Natural killer cell (primary cell): ENCODE data around the gene RBMS3. TPM values are rescaled to one million over a fixed set of nuclear protein-coding genes. Genes with fewer than 3 reads are reported as not detected.

Experiments used
- ATAC-seq, 3 donors: fragments of 150-1000 bp in 2 of 3; fragments of 200-7000 bp in 1 of 3; cut with Tn5 transposase; 1 replicate in 1 of 3; 2 replicates in 2 of 3; pipeline ENCODE4 v1.10.0; 2021; ENCODE audit warnings: mild to moderate bottlenecking in 2 of 3, moderate library complexity in 2 of 3
- DNase-seq, 2 donors: peaks; one replicate each; pipeline versions ENCODE4 v3.0.0 to v3.0.0-alpha.2; 2013 to 2021; ENCODE audit warnings: mixed read lengths in 1 of 2
- H3K27ac ChIP-seq: one replicate; pipeline ENCODE4 v1.5.1; 2013; ENCODE audit warnings: mild to moderate bottlenecking, low read length
- H3K27me3 ChIP-seq: one replicate; pipeline ENCODE4 v1.6.1; 2013; ENCODE audit warnings: low read length; ENCODE audit not compliant: control insufficient read depth, insufficient read depth
- H3K36me3 ChIP-seq: one replicate; pipeline ENCODE4 v1.6.1; 2013; ENCODE audit warnings: low read length; ENCODE audit not compliant: control insufficient read depth, insufficient read depth
- H3K4me1 ChIP-seq: one replicate; pipeline ENCODE4 v1.6.1; 2013; ENCODE audit warnings: low read length; ENCODE audit not compliant: control insufficient read depth, insufficient read depth
- H3K4me3 ChIP-seq: one replicate; pipeline ENCODE4 v1.5.1; 2013; ENCODE audit warnings: low read length
- H3K9me3 ChIP-seq: one replicate; pipeline ENCODE4 v1.6.1; 2013; ENCODE audit warnings: low read length; ENCODE audit not compliant: control insufficient read depth, insufficient read depth
- H3K27ac Mint-ChIP-seq, 2 donors: one replicate each; pipeline ENCODE4 v1.8.0; 2022; ENCODE audit warnings: mild to moderate bottlenecking in 2 of 2, mixed read lengths in 2 of 2, moderate library complexity in 1 of 2
- H3K27me3 Mint-ChIP-seq, 2 donors: one replicate each; pipeline ENCODE4 v1.8.0; 2022; ENCODE audit warnings: low read depth in 2 of 2, mixed read lengths in 2 of 2
- H3K36me3 Mint-ChIP-seq: one replicate; pipeline ENCODE4 v1.8.0; 2022; ENCODE audit warnings: mixed read lengths
- H3K4me1 Mint-ChIP-seq, 2 donors: one replicate each; pipeline ENCODE4 v1.8.0; 2022; ENCODE audit warnings: mixed read lengths in 2 of 2
- H3K4me3 Mint-ChIP-seq: one replicate; pipeline ENCODE4 v1.8.0; 2022; ENCODE audit warnings: mild to moderate bottlenecking, moderate library complexity, mixed read lengths
- H3K9me3 Mint-ChIP-seq, 2 donors: one replicate each; pipeline ENCODE4 v1.8.0; 2022; ENCODE audit warnings: mixed read lengths in 2 of 2
- WGBS: methylation state at CpG from one replicate; pipeline ENCODE4 v1.1.7; 2013; ENCODE audit warnings: missing lambda C conversion rate; ENCODE audit not compliant: insufficient coverage; 5-methylcytosine and 5-hydroxymethylcytosine counted together
- intact Hi-C: fragments of 100-400 bp; cut with micrococcal nuclease; formaldehyde crosslinking; loops from one replicate; pipeline ENCODE4 v1.14.2; 2022
- total RNA-seq, 4 donors: library from RNA; stranded (reverse); fragments of 120-200 nt in 1 of 4; gene quantifications; one replicate each; pipeline versions ENCODE4 v1.2.3 to v1.2.4, GENCODE V29; 2013 to 2022
- TF ChIP-seq, protein P1 (sequence below): fragments of 200-600 bp; IDR thresholded peaks from one replicate; pipeline ENCODE4 v1.8.0; 2022; ENCODE audit warnings: antibody characterized with exemption

The RBMS3 gene
- total RNA-seq, 3 donors from 2014 or later (not counting 1 experiment from before 2014, with no cell fraction given), result 0.16 TPM; not detected in 2

DNA sequence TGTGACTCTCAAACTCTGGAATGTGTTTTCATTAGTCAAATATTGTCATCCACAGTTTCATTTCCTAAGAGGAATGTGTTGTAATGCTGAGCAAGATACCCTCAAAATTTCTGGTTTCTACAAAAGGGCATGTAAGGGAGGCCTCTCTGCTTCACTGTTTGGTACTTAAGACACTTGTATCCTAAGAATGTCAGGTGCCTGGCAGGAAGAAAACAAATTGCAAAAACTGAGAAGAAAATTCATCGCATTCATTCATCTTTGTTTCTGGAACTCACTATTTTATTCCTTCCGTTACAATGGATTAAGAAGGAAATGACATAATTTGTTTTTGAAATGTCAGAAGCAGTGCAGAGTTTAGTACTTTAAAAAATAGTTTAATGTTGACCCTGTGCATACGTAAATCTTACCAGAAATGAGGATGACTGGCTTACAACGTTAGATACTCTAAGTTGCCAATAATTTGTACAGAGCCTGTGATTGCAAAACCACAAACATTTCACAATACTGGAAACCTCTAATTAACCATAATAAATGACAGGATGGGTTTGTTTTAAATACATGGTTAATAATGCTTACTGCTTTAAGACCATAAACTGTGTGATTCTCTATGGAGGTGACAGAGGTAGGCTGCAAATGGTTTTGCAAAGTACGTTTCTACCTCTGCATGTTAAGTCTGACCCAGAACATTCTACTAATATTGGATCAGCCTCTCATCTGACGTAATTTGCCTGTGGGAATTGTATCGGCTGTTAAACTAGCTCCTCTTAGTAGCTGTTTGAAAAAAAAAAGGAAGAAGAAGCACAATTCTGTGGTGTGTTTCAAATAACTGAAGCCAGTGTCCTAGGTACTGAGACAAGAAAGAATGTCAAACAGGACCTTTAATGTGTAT is 477.8 kb downstream of the RBMS3 start:
- Mint-ChIP-seq H3K27ac (no peak overlapping the region), H3K9me3 (peaks cover 3 to 4% of the 10 kb centered on the region in 2 donors), H3K27me3 (no peaks in the 10 kb centered on the region), H3K4me3 (no peak overlapping the region), H3K36me3 (no peaks in the 10 kb centered on the region), H3K4me1 (no peaks in the 10 kb centered on the region)
- ATAC-seq, result no peak
- 65% methylated on average over 7 of the region's 7 CpGs for WGBS
- intact Hi-C loops, result no loop called here
- Histone ChIP-seq H3K9me3 (no peaks in the 10 kb centered on the region), H3K27me3 (no peaks in the 10 kb centered on the region), H3K36me3 (no peaks in the 10 kb centered on the region), H3K27ac (no peak overlapping the region), H3K4me1 (no peaks in the 10 kb centered on the region), H3K4me3 (no peak overlapping the region)
- DNase-seq, result no peak
- TF ChIP-seq, protein P1, sequence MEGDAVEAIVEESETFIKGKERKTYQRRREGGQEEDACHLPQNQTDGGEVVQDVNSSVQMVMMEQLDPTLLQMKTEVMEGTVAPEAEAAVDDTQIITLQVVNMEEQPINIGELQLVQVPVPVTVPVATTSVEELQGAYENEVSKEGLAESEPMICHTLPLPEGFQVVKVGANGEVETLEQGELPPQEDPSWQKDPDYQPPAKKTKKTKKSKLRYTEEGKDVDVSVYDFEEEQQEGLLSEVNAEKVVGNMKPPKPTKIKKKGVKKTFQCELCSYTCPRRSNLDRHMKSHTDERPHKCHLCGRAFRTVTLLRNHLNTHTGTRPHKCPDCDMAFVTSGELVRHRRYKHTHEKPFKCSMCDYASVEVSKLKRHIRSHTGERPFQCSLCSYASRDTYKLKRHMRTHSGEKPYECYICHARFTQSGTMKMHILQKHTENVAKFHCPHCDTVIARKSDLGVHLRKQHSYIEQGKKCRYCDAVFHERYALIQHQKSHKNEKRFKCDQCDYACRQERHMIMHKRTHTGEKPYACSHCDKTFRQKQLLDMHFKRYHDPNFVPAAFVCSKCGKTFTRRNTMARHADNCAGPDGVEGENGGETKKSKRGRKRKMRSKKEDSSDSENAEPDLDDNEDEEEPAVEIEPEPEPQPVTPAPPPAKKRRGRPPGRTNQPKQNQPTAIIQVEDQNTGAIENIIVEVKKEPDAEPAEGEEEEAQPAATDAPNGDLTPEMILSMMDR, result no peak

DNA sequence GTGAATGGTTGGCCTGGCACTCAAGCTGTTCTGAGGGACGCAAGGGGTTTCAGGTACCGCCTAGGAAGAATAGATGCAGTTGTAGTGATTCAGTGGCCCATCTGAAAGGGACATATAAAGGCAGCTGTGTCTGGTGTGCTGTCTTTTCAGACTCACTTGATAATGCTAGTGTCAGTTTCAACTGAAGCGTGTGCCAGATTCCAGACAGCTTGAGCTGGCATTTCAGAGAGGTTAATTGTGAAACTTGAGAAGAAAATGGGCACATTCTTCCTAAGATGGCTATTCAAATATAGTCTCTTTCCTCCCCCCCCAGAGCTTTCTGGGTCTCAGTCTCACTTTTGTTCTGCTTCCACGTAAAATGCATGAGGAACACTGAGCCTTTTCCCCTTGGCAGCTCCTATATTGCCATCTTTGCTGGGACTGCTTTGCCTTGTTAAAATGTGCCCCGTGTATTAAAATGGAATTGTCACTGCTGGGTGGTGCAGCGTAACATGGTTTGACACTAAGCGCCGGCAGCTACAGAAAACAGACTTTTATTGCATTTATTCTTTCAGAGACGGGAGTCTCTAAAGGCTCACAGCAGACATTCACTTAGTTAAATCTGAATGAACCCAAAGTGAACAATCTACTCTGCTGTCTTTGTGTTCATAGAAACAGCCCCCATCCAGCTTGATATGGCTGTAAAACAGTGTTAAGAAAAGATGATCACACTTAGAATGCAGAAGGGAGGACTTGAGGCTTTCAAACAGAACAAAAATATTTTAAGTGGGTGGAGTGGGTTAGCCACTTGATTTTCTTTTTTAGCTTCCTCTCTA is 478.7 kb downstream of the RBMS3 start:
- peaks cover 3 to 4% of the 10 kb centered on the region in 2 donors for H3K9me3 Mint-ChIP-seq
- 88% methylated on average over 9 of the region's 9 CpGs for WGBS
- H3K4me3 Mint-ChIP-seq, result no peak overlapping the region
- H3K27ac ChIP-seq, result no peak overlapping the region
- intact Hi-C loops, result no loop called here
- DNase-seq (no peak), ATAC-seq (no peak)
- no peak overlapping the region for H3K27ac Mint-ChIP-seq
- H3K27me3 ChIP-seq, result no peaks in the 10 kb centered on the region
- no peaks in the 10 kb centered on the region for H3K9me3 ChIP-seq
- no peaks in the 10 kb centered on the region for H3K4me1 ChIP-seq
- TF ChIP-seq, protein P1, result no peak
- H3K4me3 ChIP-seq, result no peak overlapping the region
- no peaks in the 10 kb centered on the region for H3K27me3 Mint-ChIP-seq
- no peaks in the 10 kb centered on the region for H3K36me3 Mint-ChIP-seq
- H3K4me1 Mint-ChIP-seq, result no peaks in the 10 kb centered on the region
- no peaks in the 10 kb centered on the region for H3K36me3 ChIP-seq

DNA sequence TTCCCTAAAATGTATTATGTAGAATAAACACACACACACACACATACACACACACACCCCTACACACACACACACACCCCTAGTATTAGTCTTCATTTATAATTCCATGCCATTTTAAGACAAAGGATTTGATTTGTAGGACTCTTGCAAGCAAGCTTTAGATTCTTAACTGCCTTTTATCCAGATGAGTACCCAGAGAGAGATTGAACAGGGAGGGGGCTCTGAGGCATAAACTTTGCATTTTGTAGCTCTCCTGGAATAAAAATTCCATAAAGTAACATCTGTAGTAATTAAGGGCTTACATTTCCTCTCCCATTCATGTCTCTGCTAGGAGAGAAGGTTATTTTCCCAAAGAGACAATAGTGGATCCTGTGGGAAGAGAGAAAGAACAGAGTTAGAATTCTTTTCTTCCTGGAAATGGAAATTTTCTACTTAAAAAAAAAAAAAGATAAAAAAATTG is 479.4 kb downstream of the RBMS3 start:
- Mint-ChIP-seq H3K27ac (no peak overlapping the region), H3K9me3 (peaks cover 3 to 4% of the 10 kb centered on the region in 2 donors), H3K4me1 (no peaks in the 10 kb centered on the region), H3K27me3 (no peaks in the 10 kb centered on the region), H3K36me3 (no peaks in the 10 kb centered on the region), H3K4me3 (no peak overlapping the region)
- H3K4me3 ChIP-seq, result no peak overlapping the region
- no peak overlapping the region for H3K27ac ChIP-seq
- intact Hi-C loops, result no loop called here
- no peaks in the 10 kb centered on the region for H3K9me3 ChIP-seq
- TF ChIP-seq, protein P1, result no peak
- H3K4me1 ChIP-seq, result no peaks in the 10 kb centered on the region
- ATAC-seq (no peak), DNase-seq (no peak)
- H3K27me3 ChIP-seq, result no peaks in the 10 kb centered on the region
- no peaks in the 10 kb centered on the region for H3K36me3 ChIP-seq
